Glomerular visceral epithelial cell (primary cell): ENCODE data around the gene XYLT1.

Experiments
- DNase-seq: peaks from one replicate; pipeline ENCODE4 v3.0.0-alpha.2; 2016; ENCODE audit errors: extremely low spot score

XYLT1 gene

GRCh38 chr16:17105239-17105797 lies 365.4 kb downstream of the XYLT1 start:
- DNase-seq, result no peak

GRCh38 chr16:17104654-17105053 lies 366.1 kb downstream of the XYLT1 start:
- DNase-seq, result no peak

- DNase-seq, result no peak
Observed at GRCh38 chr16:17103216-17103615, 367.5 kb downstream of the XYLT1 start.

GRCh38 chr16:17101646-17102045 lies 369.1 kb downstream of the XYLT1 start:
- DNase-seq, result no peak

- DNase-seq, result no peak
Observed at GRCh38 chr16:17098685-17099084, 372.1 kb downstream of the XYLT1 start.

- no peak for DNase-seq
Observed at GRCh38 chr16:17084130-17084529, 386.6 kb downstream of the XYLT1 start.

- no peak for DNase-seq
Observed at GRCh38 chr16:17083628-17084027, 387.1 kb downstream of the XYLT1 start.

- no peak for DNase-seq
Observed at GRCh38 chr16:17082095-17082882, 388.5 kb downstream of the XYLT1 start.

- DNase-seq, result no peak
Observed at GRCh38 chr16:17080105-17080504, 390.7 kb downstream of the XYLT1 start.

GRCh38 chr16:17078931-17079631 lies 391.7 kb downstream of the XYLT1 start:
- no peak for DNase-seq

- no peak for DNase-seq
Observed at GRCh38 chr16:17076818-17077498, 393.8 kb downstream of the XYLT1 start.

- no peak for DNase-seq
Observed at GRCh38 chr16:17076092-17076754, 394.5 kb downstream of the XYLT1 start.

GRCh38 chr16:17072104-17072503 lies 398.7 kb downstream of the XYLT1 start:
- DNase-seq, result no peak

GRCh38 chr16:17070882-17071592 lies 399.7 kb downstream of the XYLT1 start:
- no peak for DNase-seq

- no peak for DNase-seq
Observed at GRCh38 chr16:17069681-17070080, 401.1 kb downstream of the XYLT1 start.

GRCh38 chr16:17068524-17068923 lies 402.2 kb downstream of the XYLT1 start:
- DNase-seq, result no peak

- DNase-seq, result no peak
Observed at GRCh38 chr16:17067882-17068281, 402.9 kb downstream of the XYLT1 start.

GRCh38 chr16:17063201-17064139 lies 407.3 kb downstream of the XYLT1 start:
- DNase-seq, result no peak

- no peak for DNase-seq
Observed at GRCh38 chr16:17062676-17063075, 408.1 kb downstream of the XYLT1 start.

- DNase-seq, result no peak
Observed at GRCh38 chr16:17061326-17061725, 409.4 kb downstream of the XYLT1 start.
